Right kidney (tissue), 1 donor: ENCODE measurements around the gene TGFBR3.

ENCODE experiments used
- DNase-seq: peaks from one replicate; pipeline ENCODE4 v3.0.0-alpha.2; 2016

TGFBR3 gene

GRCh38 chr1:91781371-91781825, 104.6 kb downstream of the TGFBR3 start:
- DNase-seq, result no peak

DNA sequence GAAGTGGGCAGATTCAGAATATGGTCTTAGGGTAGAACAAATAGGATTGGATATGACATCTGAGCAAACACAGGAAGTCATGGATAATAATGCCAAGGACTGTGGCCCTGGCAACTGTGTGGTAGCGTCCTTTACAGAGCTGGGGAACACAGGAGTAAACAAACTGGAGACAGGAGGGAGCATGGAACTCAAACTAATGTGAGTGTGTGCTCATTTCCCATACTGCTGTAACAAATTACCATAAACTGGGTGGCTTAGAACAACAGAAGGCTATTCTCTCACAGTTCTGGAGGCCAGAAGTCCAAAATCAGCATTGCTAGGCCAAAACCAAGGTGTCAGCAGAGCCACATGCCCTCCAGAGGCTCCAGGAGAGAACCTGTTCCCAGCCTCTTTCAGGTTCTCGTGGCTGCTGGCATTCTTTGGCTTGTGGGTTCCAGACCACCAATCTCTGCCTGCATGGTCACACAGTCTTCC, 106.4 kb downstream of the TGFBR3 start:
- no peak for DNase-seq

- DNase-seq, result no peak
Observed at GRCh38 chr1:91778964-91779363, 107.0 kb downstream of the TGFBR3 start.

- DNase-seq, result no peak
Observed at GRCh38 chr1:91777630-91778300, 108.2 kb downstream of the TGFBR3 start.

- no peak for DNase-seq
Observed at GRCh38 chr1:91777196-91777595, 108.8 kb downstream of the TGFBR3 start.

DNA sequence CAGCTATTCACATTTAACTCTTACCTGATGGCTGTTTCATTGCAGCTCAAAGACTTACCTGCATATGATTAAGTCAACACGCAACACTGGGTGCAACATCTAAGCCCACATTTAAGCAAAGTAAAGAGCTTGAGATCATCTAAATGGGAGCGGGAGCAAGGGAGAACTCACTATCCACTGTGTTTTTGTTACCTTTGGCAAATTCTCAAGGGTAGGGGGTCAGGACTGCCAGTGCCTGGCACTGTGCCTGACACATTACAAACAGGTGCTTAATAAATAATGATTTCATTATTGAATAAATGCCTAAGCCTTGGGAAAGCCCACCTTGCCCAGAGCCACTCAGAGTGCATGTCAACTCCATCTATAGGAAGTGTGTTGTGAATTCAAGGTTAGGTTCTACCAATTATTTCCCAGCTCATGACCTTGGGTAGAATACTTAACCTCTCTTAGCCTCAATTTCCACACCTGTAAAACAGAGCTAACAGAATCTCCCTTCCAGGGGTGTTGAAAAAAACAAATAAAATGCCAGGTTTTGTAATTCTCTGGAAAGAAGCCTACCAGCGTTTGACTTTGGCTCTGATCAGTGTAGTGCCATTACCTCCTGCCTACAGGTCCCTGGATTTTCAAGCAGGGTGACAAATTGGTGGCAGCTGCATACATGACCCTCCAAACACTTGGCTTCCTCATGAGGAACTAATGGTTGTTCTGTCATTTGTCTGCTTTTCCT, 109.7 kb downstream of the TGFBR3 start:
- DNase-seq, result no peak

DNA sequence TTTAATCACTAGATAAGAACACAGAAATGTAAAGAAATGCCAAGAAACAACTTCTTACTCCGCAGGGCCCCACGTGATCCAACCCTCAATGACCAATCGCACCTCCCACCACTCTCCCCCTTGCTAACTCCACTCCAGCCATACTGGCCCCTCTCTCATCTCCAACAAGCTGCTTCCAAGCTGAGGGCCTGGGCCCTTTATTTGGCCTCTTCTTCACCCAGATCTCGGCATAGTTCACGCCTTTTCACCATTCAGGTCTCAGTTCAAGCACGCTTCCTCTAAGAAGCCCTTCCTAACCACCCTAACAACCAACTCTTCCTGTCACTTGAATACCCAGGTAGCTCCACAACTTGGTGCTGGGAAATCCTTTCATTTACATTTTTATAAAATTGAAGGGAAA, 110.7 kb downstream of the TGFBR3 start:
- no peak for DNase-seq

DNA sequence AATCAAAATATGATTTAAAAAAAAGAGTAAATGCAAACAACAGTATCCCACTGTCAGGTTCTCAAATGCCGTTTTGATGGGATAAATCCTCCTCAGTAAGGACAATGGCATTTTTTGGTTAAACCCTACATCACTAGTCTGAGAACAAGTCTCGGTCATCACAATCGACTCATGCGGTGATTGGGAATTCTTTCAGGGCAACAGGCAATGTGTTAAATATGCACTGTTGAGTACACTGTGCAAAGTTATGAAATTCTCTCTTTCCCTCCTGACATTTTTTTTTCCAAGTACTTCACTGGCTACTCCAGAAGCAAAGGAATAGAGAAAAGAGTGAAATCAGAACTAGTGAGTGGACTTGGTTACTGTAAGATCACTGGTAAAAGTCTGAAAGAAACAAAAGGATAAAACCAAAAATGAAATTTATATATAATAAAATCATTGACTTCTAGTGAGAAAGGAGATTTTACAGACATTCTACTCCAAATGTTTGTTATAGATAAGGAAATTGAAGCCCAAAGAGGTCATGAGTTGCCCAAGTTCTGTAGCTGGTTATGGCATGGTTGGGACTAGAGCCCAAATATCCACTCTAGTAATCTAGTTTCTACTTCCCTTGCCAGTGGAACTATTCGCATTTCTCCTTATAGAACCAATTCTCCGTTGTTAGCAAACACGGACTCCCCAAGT, 111.3 kb downstream of the TGFBR3 start:
- DNase-seq, result no peak

DNA sequence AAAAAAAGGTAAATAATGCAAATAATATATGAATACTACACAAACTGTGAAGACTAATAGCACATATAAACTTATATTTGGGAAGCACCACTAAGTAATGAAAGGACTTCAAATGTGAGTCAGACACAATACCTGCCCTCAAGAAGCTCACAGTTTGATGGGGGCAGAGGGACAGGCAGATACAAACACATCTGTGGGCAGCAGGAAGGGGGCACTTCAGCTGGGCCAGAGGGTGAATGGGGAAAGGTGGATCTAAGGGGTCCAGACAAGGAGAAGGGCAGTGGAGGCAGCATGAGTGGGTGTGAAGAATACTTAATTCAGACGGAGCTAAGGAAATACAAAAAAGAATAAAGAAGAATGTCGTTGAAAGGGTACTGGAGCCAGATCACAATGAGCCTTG, 114.2 kb downstream of the TGFBR3 start:
- DNase-seq, result no peak

GRCh38 chr1:91770667-91771268, 115.2 kb downstream of the TGFBR3 start:
- DNase-seq, result no peak

GRCh38 chr1:91769742-91770141, 116.2 kb downstream of the TGFBR3 start:
- no peak for DNase-seq

DNA sequence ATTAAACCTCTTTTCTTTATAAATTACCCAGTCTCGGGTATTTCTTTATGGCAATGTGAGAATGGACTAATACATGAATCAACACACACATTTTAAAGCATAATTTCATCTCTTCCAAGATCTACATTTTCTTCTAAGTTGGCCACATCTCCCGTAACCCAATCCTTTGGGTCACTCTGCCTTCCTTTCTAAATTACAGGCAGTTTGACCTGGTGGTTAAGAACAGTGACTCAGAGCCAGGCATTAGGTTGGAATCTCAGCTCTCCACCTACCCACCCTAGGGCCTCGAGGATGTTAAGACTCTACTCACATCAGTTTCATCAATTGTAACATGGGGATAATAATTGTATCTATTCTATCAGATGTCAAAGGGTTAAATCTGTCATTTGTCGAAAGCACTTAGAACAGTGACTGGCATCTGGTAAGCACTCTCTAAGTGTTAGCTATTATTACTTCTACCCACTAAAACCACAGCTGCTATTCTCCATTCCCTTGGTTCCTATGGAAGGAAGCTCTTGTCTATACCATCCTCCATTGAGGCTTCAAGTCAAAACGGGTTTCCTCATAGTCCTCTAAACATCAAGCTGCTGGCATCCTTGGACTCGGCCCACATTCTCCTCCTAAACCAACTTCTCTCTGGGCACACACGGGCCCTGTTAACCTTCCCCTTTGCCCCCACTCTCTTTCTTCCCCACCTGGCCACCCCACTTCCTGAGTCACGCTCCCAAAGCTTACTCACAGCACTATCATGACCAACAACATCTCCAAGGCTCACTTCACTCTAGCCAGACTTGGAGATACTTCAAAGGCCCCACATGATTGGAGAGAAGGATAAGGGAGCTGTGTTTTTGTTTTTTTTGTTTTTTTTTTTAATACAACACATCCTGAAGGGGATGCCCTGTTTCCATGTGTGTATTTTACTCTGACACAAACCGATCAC, 116.9 kb downstream of the TGFBR3 start:
- no peak for DNase-seq

DNA sequence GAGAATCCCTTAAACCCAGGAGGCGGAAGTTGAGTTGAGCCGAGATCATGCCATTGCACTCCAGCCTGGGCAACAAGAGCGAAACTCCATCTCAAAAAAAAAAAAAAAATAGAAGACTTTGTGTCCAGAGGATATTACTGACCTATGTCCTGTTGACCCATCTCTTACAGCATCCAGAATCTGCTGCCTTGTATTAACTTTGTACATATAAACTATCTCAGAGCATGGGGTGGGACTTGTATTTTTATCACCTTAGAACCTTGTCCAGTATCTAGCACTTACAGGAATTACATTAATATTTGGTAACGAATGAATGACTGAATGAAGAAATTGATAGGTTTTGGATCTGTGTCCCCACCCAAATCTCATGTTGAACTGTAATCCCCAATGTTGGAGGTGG, 117.8 kb downstream of the TGFBR3 start:
- DNase-seq, result no peak

- no peak for DNase-seq
Observed at GRCh38 chr1:91766883-91767282, 119.1 kb downstream of the TGFBR3 start.

GRCh38 chr1:91765880-91766443, 120.0 kb downstream of the TGFBR3 start:
- DNase-seq, result no peak

DNA sequence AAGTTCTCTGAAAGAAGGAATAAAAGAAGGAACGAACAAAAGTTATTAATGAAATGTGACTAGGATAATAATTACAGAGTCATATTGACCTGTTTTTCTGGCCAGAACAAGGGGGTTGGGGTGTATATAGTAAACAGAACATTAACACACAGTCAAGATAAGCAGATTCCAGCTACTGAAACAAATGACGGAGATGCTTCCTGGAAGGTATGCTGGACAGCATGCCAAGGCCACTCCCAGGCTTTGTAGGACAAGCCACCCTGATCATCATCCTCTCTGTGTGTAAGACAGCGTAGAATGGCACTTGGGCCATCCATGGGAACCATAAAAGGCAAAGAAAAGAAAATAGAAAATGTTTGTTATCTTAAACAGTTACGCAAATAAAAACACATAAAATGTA, 120.7 kb downstream of the TGFBR3 start:
- no peak for DNase-seq

DNA sequence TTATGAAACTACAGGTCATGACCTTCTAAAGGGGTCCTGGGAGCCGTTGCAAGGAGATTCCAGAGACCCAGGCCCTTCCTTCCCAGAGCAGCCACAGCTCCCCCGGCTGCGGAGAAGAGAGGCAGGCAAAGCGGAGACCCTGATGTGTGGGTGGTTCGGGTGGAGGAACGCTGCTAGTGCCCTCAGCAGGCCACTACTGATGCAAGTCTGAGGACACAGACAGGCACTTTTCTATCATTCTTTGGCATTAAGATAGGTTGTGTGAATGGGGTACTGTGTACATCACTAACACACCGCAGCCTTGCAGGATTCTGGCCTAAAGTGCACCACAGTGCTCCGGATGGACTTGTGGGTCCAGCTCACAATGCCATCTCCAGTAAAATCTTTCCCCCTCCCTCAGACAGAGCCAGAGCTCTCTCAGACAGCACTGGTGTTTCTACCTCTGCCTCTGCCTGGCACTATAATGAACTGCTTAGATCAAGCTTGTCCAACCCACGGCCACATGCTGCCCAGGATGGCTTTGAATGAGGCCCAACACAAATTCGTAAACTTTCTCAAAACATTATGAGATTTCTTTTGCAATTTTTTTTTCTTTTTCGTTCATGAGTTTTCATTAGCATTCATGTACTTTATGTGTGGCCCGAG, 121.4 kb downstream of the TGFBR3 start:
- DNase-seq, result no peak

- no peak for DNase-seq
Observed at GRCh38 chr1:91763252-91763651, 122.7 kb downstream of the TGFBR3 start.

- DNase-seq, result no peak
Observed at GRCh38 chr1:91761295-91761721, 124.6 kb downstream of the TGFBR3 start.

DNA sequence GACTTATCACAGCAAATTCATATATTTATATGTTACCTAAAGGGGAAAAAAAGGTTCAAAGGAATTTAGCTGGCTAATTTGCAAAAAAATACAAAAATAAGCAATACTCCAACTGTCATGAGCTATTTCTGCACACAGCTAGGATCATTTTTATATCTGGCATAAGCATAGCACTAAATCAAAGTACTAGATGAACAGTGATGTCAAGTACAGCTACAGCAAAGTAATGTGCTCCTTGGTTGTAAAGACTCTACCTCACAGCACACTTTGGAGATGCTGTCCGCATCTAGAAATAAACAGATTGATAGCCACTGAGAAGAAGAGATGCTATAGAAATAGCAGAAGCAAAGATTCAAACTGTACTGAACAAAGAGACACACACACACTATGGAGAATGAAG, 125.4 kb downstream of the TGFBR3 start:
- no peak for DNase-seq

DNA sequence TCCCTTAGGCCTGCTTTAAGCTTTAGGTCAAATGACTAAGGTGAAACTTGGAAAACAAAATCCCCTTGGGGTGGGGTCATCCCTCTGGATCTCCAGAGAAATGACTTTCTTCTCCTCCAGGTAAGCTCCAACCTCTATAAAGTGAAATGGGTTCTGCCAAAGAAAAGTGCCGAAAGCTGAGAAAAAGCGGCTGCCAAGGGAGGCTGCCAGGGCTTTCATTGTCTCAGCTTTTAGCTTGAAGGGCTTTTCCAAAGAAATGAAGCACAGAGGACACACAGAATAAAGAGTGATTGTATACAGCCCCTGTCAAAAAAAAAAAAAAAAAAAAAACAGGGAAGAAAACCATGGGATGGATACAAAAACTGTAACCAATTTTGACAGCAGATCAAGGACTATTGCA, 126.9 kb downstream of the TGFBR3 start:
- DNase-seq, result no peak
